Cardiac fibroblast (primary cell): ENCODE results near the gene LHFPL3.

ENCODE experiments used
- DNase-seq, 2 donors: peaks; one replicate each; pipeline versions ENCODE4 v3.0.0 to v3.0.0-alpha.2; 2010; ENCODE audit warnings: low read depth in 2 of 2
- H3K4me3 ChIP-seq, 2 donors: replicated peaks in 1 of 2; 1 replicate in 1 of 2; 2 replicates in 1 of 2; pipeline ENCODE4 v1.5.1; 2011; ENCODE audit warnings: low read depth in 2 of 2, low read length in 2 of 2, mild to moderate bottlenecking in 2 of 2, moderate library complexity in 1 of 2
- TF ChIP-seq, protein P1 (sequence below): IDR thresholded peaks from one replicate; pipeline ENCODE4 v1.5.1; 2011; ENCODE audit warnings: low read depth, mild to moderate bottlenecking, low read length, inconsistent platforms

The LHFPL3 gene

DNA sequence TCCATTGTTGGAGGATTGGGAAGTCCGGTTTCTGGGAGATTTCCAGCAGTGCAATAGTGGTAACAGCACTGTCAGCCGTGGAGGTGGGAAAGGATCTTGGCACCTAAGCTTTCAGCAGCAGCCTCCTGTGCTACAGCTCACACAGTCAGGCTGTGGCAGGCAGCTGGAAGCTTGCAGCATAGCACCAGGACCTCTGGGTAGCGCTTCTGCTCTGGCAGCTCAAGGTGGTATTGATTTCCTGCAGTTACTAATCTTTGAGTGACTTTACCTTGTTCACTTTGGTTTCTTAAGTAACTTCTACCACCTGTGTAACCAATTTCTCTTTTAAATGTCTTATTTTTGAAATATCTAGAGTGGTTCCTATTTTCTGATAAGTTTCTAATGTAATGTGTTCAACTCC lies 130.5 kb downstream of the LHFPL3 start:
- TF ChIP-seq, protein P1, sequence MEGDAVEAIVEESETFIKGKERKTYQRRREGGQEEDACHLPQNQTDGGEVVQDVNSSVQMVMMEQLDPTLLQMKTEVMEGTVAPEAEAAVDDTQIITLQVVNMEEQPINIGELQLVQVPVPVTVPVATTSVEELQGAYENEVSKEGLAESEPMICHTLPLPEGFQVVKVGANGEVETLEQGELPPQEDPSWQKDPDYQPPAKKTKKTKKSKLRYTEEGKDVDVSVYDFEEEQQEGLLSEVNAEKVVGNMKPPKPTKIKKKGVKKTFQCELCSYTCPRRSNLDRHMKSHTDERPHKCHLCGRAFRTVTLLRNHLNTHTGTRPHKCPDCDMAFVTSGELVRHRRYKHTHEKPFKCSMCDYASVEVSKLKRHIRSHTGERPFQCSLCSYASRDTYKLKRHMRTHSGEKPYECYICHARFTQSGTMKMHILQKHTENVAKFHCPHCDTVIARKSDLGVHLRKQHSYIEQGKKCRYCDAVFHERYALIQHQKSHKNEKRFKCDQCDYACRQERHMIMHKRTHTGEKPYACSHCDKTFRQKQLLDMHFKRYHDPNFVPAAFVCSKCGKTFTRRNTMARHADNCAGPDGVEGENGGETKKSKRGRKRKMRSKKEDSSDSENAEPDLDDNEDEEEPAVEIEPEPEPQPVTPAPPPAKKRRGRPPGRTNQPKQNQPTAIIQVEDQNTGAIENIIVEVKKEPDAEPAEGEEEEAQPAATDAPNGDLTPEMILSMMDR, result no peak
- H3K4me3 ChIP-seq, result no peak overlapping the region
- no peak for DNase-seq

DNA sequence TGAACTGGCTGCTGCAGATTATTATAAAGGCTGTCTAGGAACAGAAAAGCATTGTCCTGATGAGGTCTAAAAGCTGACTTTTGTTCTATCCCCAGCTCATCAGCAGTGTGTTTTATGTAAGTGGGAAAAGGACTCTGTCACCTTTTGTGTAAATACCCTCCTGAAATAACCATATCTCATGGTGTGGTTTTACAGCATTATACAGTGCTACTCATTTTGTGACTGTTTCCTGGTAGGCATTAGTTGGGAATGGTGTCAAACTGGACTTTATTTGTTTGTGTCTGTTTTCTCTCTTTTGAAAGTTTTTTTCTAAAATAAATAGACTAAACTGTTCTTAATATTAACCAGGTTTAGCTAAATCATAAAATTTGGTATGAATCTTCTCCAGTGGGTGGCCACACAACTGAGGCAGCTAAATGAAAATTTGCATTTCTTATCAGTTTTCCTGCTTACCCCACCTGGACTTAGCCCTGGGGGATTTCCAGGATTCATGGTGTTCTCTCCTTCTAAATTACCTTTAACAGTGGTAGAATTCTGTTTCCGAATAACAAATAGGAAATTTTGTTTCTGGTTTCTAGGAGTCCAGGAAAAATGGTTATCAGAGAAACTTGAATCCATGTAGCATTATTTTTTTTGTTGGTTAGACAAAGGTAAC lies 140.9 kb downstream of the LHFPL3 start:
- TF ChIP-seq, protein P1, result no peak

DNA sequence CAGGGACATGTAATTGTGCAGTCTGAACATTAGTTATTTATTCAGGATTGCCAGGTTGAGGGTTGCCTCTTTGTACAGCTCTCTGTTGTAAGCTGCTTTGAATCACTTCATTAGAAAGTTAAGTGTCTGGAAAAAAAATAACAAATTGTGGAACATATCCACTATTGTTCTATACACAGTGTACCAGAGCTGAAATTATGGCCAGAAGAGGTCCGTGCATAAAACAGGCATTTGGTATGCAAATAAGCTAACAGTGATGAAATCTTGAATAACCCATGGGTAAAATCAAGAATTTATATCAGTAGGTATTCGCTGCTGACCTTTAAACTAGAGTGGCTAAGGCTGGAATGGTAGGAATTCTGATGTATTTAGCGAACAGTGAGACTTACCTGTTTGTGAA lies 152.1 kb downstream of the LHFPL3 start:
- DNase-seq, result no peak
- TF ChIP-seq, protein P1, result no peak
- no peak overlapping the region for H3K4me3 ChIP-seq

More for the DNA sequence above, 140.9 kb downstream of the LHFPL3 start:
- DNase-seq, result no peak
- H3K4me3 ChIP-seq, result no peak overlapping the region

DNA sequence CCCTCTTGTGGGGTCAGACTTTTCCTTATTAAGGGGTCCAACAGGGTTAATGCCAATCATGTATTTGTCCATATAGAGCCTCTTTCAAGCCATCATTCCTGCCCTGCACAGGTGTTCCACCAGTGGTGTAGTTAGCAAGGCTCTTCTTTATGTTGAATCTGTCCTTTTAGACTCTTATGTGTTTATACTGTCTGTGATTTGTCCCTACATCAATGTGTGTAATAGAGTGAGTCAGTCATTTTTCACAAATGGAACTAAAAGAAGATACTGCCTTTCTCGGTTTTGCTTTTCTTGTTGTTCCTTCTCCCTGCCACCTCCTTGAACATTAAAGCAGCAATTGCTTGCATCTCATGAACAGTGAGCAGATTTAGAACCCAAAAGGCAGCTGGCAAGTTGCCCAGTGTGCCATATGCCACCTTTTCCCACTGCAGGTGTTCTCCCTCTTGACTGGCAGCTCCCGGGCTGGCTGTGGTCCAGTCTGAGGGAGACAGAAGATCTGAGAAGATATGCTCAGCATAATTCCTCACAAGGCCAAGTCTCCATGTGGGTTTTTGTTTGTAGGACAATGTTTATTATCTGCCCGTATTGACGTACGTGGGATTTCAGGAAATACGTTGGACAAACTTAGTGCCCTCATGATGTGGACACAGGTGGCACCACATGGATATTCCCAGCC lies 154.1 kb downstream of the LHFPL3 start:
- no peak for DNase-seq
- TF ChIP-seq, protein P1, result no peak
- no peak overlapping the region for H3K4me3 ChIP-seq

DNA sequence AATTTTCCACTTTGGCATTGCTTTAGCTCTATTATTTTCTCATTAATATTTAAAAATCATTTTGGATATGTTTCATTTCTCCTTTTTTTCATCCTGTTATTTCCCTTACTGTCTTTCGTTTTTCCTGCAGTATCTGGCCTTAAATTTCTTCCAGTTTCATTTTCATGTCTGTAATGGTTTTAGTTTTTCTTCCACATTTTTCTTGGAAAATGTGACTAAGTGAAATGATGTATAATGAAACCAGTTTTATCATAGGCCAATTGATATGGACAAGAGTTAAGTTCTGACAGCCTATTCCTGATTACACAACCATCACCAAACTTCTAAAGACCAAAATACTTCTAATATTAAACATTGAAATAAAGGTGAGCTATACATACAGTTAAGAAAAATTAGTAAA lies 158.5 kb downstream of the LHFPL3 start:
- TF ChIP-seq, protein P1, result no peak
- no peak for DNase-seq
- no peak overlapping the region for H3K4me3 ChIP-seq

DNA sequence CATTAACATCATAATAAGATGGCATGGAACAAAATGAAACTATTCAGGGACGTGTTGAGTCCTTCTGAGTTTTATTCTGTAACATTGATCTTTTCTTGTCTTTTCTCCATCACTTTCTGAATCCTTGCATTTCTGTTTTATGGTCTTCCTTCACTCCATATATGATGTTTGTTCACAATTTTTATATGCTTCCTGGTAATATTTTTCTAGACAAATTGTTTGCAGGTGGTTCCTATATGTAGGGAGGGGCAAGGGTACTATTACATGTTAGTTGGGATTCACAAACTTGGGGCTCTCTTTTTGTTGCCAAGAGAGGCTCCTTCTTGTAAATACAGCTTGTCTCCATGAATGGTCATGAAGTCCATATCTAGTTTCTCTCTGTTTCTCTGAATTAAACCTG lies 159.2 kb downstream of the LHFPL3 start:
- no peak overlapping the region for H3K4me3 ChIP-seq
- TF ChIP-seq, protein P1, result no peak
- no peak for DNase-seq
